ENCODE data around the gene AMPD3.

Gene AMPD3

DNA sequence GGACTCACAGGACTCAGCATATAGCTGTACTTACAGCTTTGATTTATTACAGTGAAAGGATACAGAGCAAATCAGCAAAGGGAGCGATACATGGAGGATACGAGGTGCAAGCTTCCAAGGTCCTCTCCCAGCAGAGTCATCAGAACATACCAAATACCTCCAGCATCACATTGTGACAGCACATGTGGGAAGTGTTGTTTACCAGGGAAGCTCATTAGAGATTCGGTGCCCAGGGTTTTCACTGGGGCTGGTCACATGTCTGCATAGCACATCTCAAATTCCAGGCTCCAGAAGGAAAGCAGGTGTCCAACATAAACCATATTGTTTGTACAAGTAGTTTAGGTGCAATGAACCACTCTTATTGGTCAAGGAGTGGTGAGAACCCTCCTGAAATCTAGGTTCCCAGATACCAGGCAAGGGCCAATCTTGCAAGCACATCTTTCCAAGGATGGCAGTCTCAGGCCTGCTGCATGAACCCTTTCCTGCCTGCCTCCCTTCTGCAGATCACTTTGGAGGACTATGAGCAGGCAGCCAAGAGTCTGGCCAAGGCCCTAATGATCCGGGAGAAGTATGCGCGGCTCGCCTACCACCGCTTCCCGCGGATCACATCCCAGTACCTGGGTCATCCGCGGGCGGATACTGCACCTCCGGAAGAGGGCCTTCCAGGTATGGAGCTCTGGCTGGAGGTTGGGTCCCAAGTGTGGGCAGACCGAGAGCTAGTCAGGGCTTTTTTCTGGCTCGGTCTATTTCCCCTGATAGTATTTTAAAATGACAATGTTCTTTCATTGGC, 26.7 kb downstream of the AMPD3 start:
- Histone ChIP-seq H3K27me3 (ENCODE audit: insufficient read depth, poor library complexity, severe bottlenecking) (no peaks in the 10 kb centered on the region), H3K4me1 (ENCODE audit: insufficient read depth, poor library complexity, severe bottlenecking) (no peaks in the 10 kb centered on the region), H3K4me3 (ENCODE audit: severe bottlenecking) (no peak overlapping the region), H3K36me3 (ENCODE audit: low read depth) (peaks cover 23% of the 10 kb centered on the region), H3K9me3 (ENCODE audit: severe bottlenecking) (no peaks in the 10 kb centered on the region), H3K27ac (ENCODE audit: poor library complexity, severe bottlenecking) (no peak overlapping the region)
- DNase-seq (ENCODE audit: low spot score) = no peak
- ATAC-seq (ENCODE audit: low read depth) = no peak
- TF ChIP-seq, protein P1, sequence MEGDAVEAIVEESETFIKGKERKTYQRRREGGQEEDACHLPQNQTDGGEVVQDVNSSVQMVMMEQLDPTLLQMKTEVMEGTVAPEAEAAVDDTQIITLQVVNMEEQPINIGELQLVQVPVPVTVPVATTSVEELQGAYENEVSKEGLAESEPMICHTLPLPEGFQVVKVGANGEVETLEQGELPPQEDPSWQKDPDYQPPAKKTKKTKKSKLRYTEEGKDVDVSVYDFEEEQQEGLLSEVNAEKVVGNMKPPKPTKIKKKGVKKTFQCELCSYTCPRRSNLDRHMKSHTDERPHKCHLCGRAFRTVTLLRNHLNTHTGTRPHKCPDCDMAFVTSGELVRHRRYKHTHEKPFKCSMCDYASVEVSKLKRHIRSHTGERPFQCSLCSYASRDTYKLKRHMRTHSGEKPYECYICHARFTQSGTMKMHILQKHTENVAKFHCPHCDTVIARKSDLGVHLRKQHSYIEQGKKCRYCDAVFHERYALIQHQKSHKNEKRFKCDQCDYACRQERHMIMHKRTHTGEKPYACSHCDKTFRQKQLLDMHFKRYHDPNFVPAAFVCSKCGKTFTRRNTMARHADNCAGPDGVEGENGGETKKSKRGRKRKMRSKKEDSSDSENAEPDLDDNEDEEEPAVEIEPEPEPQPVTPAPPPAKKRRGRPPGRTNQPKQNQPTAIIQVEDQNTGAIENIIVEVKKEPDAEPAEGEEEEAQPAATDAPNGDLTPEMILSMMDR (IDR thresholded peaks at IDR 0.05; ENCODE audit: poor library complexity, severe bottlenecking) = no peak

GRCh38 chr11:10483174-10483573, 28.1 kb downstream of the AMPD3 start:
- TF ChIP-seq, protein P1 (IDR thresholded peaks at IDR 0.05; ENCODE audit: poor library complexity, severe bottlenecking) = no peak
- peaks cover 6% of the 10 kb centered on the region for H3K4me1 ChIP-seq (ENCODE audit: insufficient read depth, poor library complexity, severe bottlenecking)
- H3K4me3 ChIP-seq (ENCODE audit: severe bottlenecking) = no peak overlapping the region
- no peaks in the 10 kb centered on the region for H3K9me3 ChIP-seq (ENCODE audit: severe bottlenecking)
- no peak for ATAC-seq (ENCODE audit: low read depth)
- no peak overlapping the region for H3K27ac ChIP-seq (ENCODE audit: poor library complexity, severe bottlenecking)
- no peaks in the 10 kb centered on the region for H3K27me3 ChIP-seq (ENCODE audit: insufficient read depth, poor library complexity, severe bottlenecking)
- peaks cover 33% of the 10 kb centered on the region for H3K36me3 ChIP-seq (ENCODE audit: low read depth)
- DNase-seq (ENCODE audit: low spot score) = no peak

DNA sequence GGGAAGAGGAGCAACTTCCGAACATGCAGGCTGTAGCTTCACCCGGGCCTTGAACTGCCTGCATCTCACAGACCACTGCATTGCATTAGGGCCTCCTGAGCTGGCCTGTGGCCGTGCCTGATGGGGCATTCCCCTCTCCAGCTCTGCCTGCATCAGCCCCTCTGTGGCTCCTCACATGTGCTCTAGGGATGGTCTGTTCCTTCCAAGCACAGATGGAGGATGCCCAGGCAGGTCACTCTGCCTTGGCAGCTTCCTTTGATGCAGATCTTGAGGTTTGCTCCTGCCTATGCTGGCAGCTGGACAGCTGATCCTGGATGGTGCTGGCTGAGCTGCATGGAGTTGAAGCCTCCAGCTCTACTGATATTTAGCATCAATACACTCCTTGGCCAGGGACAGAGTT, 28.5 kb downstream of the AMPD3 start:
- ATAC-seq (ENCODE audit: low read depth) = no peak
- Histone ChIP-seq H3K27ac (ENCODE audit: poor library complexity, severe bottlenecking) (no peak overlapping the region), H3K4me3 (ENCODE audit: severe bottlenecking) (no peak overlapping the region), H3K36me3 (ENCODE audit: low read depth) (peaks cover 33% of the 10 kb centered on the region), H3K9me3 (ENCODE audit: severe bottlenecking) (no peaks in the 10 kb centered on the region), H3K4me1 (ENCODE audit: insufficient read depth, poor library complexity, severe bottlenecking) (peaks cover 10% of the 10 kb centered on the region), H3K27me3 (ENCODE audit: insufficient read depth, poor library complexity, severe bottlenecking) (no peaks in the 10 kb centered on the region)
- DNase-seq (ENCODE audit: low spot score) = no peak
- TF ChIP-seq, protein P1 (IDR thresholded peaks at IDR 0.05; ENCODE audit: poor library complexity, severe bottlenecking) = no peak

- no peak overlapping the region for H3K4me3 ChIP-seq (ENCODE audit: severe bottlenecking)
- H3K9me3 ChIP-seq (ENCODE audit: severe bottlenecking) = no peaks in the 10 kb centered on the region
- no peaks in the 10 kb centered on the region for H3K27me3 ChIP-seq (ENCODE audit: insufficient read depth, poor library complexity, severe bottlenecking)
- no peak overlapping the region for H3K27ac ChIP-seq (ENCODE audit: poor library complexity, severe bottlenecking)
- ATAC-seq (ENCODE audit: low read depth) (no peak), DNase-seq (ENCODE audit: low spot score) (no peak)
- TF ChIP-seq, protein P1 (IDR thresholded peaks at IDR 0.05; ENCODE audit: poor library complexity, severe bottlenecking) = no peak
- H3K36me3 ChIP-seq (ENCODE audit: low read depth) = peaks cover 25% of the 10 kb centered on the region
- H3K4me1 ChIP-seq (ENCODE audit: insufficient read depth, poor library complexity, severe bottlenecking) = peaks cover 21% of the 10 kb centered on the region
These were observed 29.6 kb downstream of the AMPD3 start for GRCh38 chr11:10484461-10485180.

Measured in RWPE2 (cell line).